Spleen (tissue), 11 donors: ENCODE data around the gene RAD51B. TPM values are rescaled to one million over a fixed set of nuclear protein-coding genes. Genes with fewer than 3 reads are reported as not detected.

Source experiments
- DNase-seq: peaks from one replicate; pipeline ENCODE4 v3.0.0-alpha.2; 2020
- H3K27ac ChIP-seq, 8 donors: fragments of 200-600 bp; sonication (generic) in 7 of 8; 1 replicate in 4 of 8; 2 replicates in 4 of 8; pipeline versions ENCODE4 v1.5.0 to v1.8.0; 2016 to 2021; ENCODE audit warnings: inconsistent platforms in 4 of 8, mild to moderate bottlenecking in 4 of 8, moderate library complexity in 1 of 8
- H3K27me3 ChIP-seq, 7 donors: fragments of 200-600 bp; sonication (generic) in 6 of 7; replicated peaks in 1 of 7; 1 replicate in 4 of 7; 2 replicates in 3 of 7; pipeline versions ENCODE4 v1.5.0 to v1.8.0; 2016 to 2021; ENCODE audit warnings: inconsistent platforms in 3 of 7, mild to moderate bottlenecking in 1 of 7
- H3K36me3 ChIP-seq, 6 donors: fragments of 200-600 bp; sonication (generic) in 5 of 6; 1 replicate in 4 of 6; 2 replicates in 2 of 6; pipeline versions ENCODE4 v1.5.0 to v1.8.0; 2016 to 2021; ENCODE audit warnings: inconsistent platforms in 2 of 6
- H3K4me1 ChIP-seq, 6 donors: fragments of 200-600 bp; sonication (generic) in 5 of 6; 1 replicate in 3 of 6; 2 replicates in 3 of 6; pipeline versions ENCODE4 v1.5.0 to v1.8.0; 2016 to 2021; ENCODE audit warnings: inconsistent platforms in 3 of 6
- H3K4me3 ChIP-seq, 8 donors: fragments of 200-600 bp; sonication (generic) in 7 of 8; 1 replicate in 4 of 8; 2 replicates in 4 of 8; pipeline versions ENCODE4 v1.5.0 to v1.8.0; 2016 to 2021; ENCODE audit warnings: inconsistent platforms in 4 of 8, mild to moderate bottlenecking in 4 of 8, moderate library complexity in 2 of 8
- H3K9me3 ChIP-seq, 8 donors: fragments of 200-600 bp; sonication (generic) in 7 of 8; 1 replicate in 4 of 8; 2 replicates in 4 of 8; pipeline versions ENCODE4 v1.5.0 to v1.8.0; 2016 to 2021; ENCODE audit warnings: inconsistent platforms in 4 of 8
- CTCF ChIP-seq, 11 experiments: fragments of 200-600 bp in 7 of 11; fragments of 450-650 bp in 4 of 11; sonication (generic) in 4 of 11; IDR thresholded peaks in 8 of 11; conservative IDR thresholded peaks in 3 of 11; 1 replicate in 7 of 11; 2 replicates in 4 of 11; pipeline versions ENCODE4 v1.4.0 to v1.8.0; 2016 to 2021; ENCODE audit warnings: antibody characterized with exemption in 11 of 11, inconsistent platforms in 4 of 11, mild to moderate bottlenecking in 1 of 11
- POLR2A ChIP-seq, 3 donors: fragments of 450-650 bp; IDR thresholded peaks; one replicate each; pipeline ENCODE4 v1.5.1; 2017; ENCODE audit warnings: antibody characterized with exemption in 3 of 3, mild to moderate bottlenecking in 1 of 3
- POLR2AphosphoS5 ChIP-seq, 3 donors: sonication (generic); formaldehyde crosslinking; IDR thresholded peaks; one replicate each; pipeline ENCODE4 v1.5.1; 2017; ENCODE audit warnings: antibody characterized with exemption in 3 of 3
- WGBS, 5 donors: extraction: QIAGEN DNeasy Blood & Tissue Kit in 3 of 5; methylation state at CpG; one replicate each; pipeline versions ENCODE4 v1.1.5 to v1.1.7; 2013 to 2018; 5-methylcytosine and 5-hydroxymethylcytosine counted together
- intact Hi-C: fragments of 100-400 bp; cut with DNase I; formaldehyde crosslinking; loops from one replicate; pipeline ENCODE4 v1.15.0; 2023; ENCODE audit warnings: low total_unique reads
- polyA plus RNA-seq, 3 donors: library from polyadenylated mRNA; stranded (reverse); fragments of 200-250 nt; gene quantifications; one replicate each; pipeline ENCODE4 v1.2.1, GENCODE V29; 2013
- total RNA-seq, 7 donors: library from RNA; depleted of rRNA in 3 of 7; stranded (reverse); fragments of >200 nt in 3 of 7; fragmentation: NEBNext Ultra II Directional in 4 of 7; extraction: Animal tissue kit (Norgen Biotek cat#: 25700) in 4 of 7; gene quantifications; one replicate each; pipeline versions ENCODE4 v1.1.0 to v1.2.1, GENCODE V29; 2016 to 2021
- donor health status: healthy with polysubstance abuse.
- donor health status: DM: no; HTN: no; CAD: no; lungs with moderate emphysema.
- donor health status: DM: no; HTN: no; CAD: no.
- donor health status: Bipolar disorder and iron deficiency.
- donor health status: healthy.
- donor health status: DM: no; HTN: no; CAD: no.
- donor health status: DM: yes; HTN: yes; CAD: no.

The RAD51B gene
- total and polyA plus RNA-seq, 10 donors: 4.2 to 43.7 (median 29.8) TPM

DNA sequence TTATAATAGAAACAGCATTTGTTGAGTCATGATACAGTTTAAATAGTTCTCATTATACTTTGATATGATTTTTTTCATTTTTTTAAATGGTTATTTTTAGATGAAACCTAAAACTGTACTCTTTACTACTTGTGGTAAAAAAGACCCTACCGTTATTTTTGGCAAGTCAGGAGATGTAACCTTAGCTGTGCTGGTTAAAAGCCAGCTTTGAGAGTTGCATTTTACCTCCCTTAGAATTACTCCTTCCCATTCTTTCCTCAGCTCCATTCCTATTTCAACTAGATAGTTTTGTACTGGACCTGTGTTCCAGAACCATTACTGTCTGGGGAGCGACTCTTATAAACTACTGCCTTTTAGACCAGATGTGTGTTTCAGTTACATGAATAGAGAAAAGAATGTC lies 92.0 kb downstream of the RAD51B start:
- Histone ChIP-seq H3K27ac (no peak overlapping the region), H3K27me3 (no peaks in the 10 kb centered on the region), H3K4me1 (no peaks in the 10 kb centered on the region), H3K36me3 (no peaks in the 10 kb centered on the region), H3K4me3 (no peak overlapping the region), H3K9me3 (no peaks in the 10 kb centered on the region)
- intact Hi-C loops: no loop called here
- no peak for DNase-seq
- 62 to 73% (median 68%) methylated on average over 2 of the region's 2 CpGs for WGBS, 5 donors
- TF ChIP-seq CTCF (IDR thresholded peaks at IDR 0.05 in 8 of 11, conservative IDR thresholded peaks at IDR 0.05 in 3 of 11) (no peak), POLR2A (IDR thresholded peaks at IDR 0.05) (no peak), POLR2AphosphoS5 (IDR thresholded peaks at IDR 0.05) (no peak)

- DNase-seq: no peak
- Histone ChIP-seq H3K27me3 (no peaks in the 10 kb centered on the region), H3K9me3 (no peaks in the 10 kb centered on the region), H3K36me3 (no peaks in the 10 kb centered on the region), H3K27ac (no peak overlapping the region), H3K4me1 (no peaks in the 10 kb centered on the region), H3K4me3 (no peak overlapping the region)
- TF ChIP-seq POLR2A (IDR thresholded peaks at IDR 0.05): no peak
- 94 to 98% (median 96%) methylated on average over 4 of the region's 4 CpGs for WGBS, 5 donors
- intact Hi-C loops: no loop called here
Observed at GRCh38 chr14:67916430-67916829, 96.9 kb downstream of the RAD51B start.

DNA sequence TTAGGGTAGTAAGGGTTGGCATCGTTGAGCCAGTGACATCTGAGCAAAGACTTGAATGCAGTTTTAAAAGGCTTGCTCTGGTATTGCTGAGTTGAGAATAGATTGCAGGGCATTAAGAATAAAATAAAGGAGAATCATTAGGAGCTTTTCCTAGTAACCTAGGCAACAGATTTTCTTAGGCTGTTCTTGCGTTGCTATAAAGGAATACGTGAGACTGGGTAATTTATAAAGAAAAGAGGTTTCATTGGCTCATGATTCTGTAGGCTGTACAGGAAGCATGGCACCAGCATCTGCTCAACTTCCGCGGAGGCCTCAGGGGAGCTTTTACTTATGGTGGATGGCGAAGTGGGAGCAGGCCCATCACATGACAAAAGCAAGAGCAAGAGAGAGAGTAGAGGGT lies 97.4 kb downstream of the RAD51B start:
- no peak for DNase-seq
- WGBS, 5 donors: 92 to 96% (median 94%) methylated on average over 6 of the region's 6 CpGs
- Histone ChIP-seq H3K9me3 (no peaks in the 10 kb centered on the region), H3K27ac (no peak overlapping the region), H3K4me1 (no peaks in the 10 kb centered on the region), H3K36me3 (no peaks in the 10 kb centered on the region), H3K27me3 (no peaks in the 10 kb centered on the region), H3K4me3 (no peak overlapping the region)
- intact Hi-C loops: no loop called here
- no peak for TF ChIP-seq POLR2AphosphoS5 (IDR thresholded peaks at IDR 0.05)
- no peak for TF ChIP-seq CTCF (IDR thresholded peaks at IDR 0.05 in 8 of 11, conservative IDR thresholded peaks at IDR 0.05 in 3 of 11)
- TF ChIP-seq POLR2A (IDR thresholded peaks at IDR 0.05): no peak

GRCh38 chr14:67918838-67919237 lies 99.3 kb downstream of the RAD51B start:
- H3K9me3 ChIP-seq: no peaks in the 10 kb centered on the region
- H3K27me3 ChIP-seq: no peaks in the 10 kb centered on the region
- no peaks in the 10 kb centered on the region for H3K4me1 ChIP-seq
- no peak overlapping the region for H3K4me3 ChIP-seq
- no peak for TF ChIP-seq POLR2A (IDR thresholded peaks at IDR 0.05)
- TF ChIP-seq CTCF (IDR thresholded peaks at IDR 0.05 in 8 of 11, conservative IDR thresholded peaks at IDR 0.05 in 3 of 11): no peak
- TF ChIP-seq POLR2AphosphoS5 (IDR thresholded peaks at IDR 0.05): no peak
- peak overlapping the region in 2 of 8 donors; percentile 0 to 1 for H3K27ac ChIP-seq
- intact Hi-C loops: no loop called here
- H3K36me3 ChIP-seq: no peaks in the 10 kb centered on the region
- no peak for DNase-seq
